Fibroblast of lung (primary cell): Measurements from ENCODE around the gene PPIL4. TPM values are rescaled to one million over a fixed set of nuclear protein-coding genes. Genes with fewer than 3 reads are reported as not detected.

Source experiments
- DNase-seq, 2 donors: peaks; one replicate each; pipeline versions ENCODE4 v3.0.0 to v3.0.0-alpha.2; 2010; ENCODE audit warnings: low read depth in 2 of 2
- H2AFZ ChIP-seq: 2 replicates; pipeline ENCODE4 v1.5.1; 2012; ENCODE audit warnings: low read length, control low read depth, inconsistent platforms
- H3K27ac ChIP-seq: 2 replicates; pipeline ENCODE4 v1.5.1; 2011; ENCODE audit warnings: low read length, control low read depth; ENCODE audit not compliant: insufficient read depth
- H3K27me3 ChIP-seq: 2 replicates; pipeline ENCODE4 v1.5.1; 2011; ENCODE audit warnings: mild to moderate bottlenecking, low read length; ENCODE audit not compliant: control insufficient read depth, insufficient read depth
- H3K36me3 ChIP-seq: 2 replicates; pipeline ENCODE4 v1.5.1; 2011; ENCODE audit warnings: low read length; ENCODE audit not compliant: control insufficient read depth, insufficient read depth
- H3K4me1 ChIP-seq: 2 replicates; pipeline ENCODE4 v1.5.1; 2011; ENCODE audit warnings: low read length; ENCODE audit not compliant: control insufficient read depth, insufficient read depth; ENCODE audit errors: extremely low read depth
- H3K4me2 ChIP-seq: 2 replicates; pipeline ENCODE4 v1.5.1; 2011; ENCODE audit warnings: low read length, control low read depth; ENCODE audit not compliant: insufficient read depth; ENCODE audit errors: extremely low read depth
- H3K4me3 ChIP-seq, 4 experiments: fragments of 200-600 bp in 1 of 4; sonication (generic) in 1 of 4; replicated peaks in 1 of 4; 2 replicates each; pipeline ENCODE4 v1.5.1; 2011 to 2016; ENCODE audit warnings: low read length in 4 of 4, low read depth in 3 of 4, mild to moderate bottlenecking in 3 of 4, control low read depth in 2 of 4, inconsistent platforms in 1 of 4, mixed read lengths in 1 of 4; ENCODE audit not compliant: insufficient read depth in 1 of 4; ENCODE audit errors: control extremely low read depth in 1 of 4
- H3K79me2 ChIP-seq: 2 replicates; pipeline ENCODE4 v1.5.1; 2012; ENCODE audit warnings: mild to moderate bottlenecking, low read length, inconsistent platforms; ENCODE audit not compliant: control insufficient read depth, insufficient read depth
- H3K9ac ChIP-seq: 2 replicates; pipeline ENCODE4 v1.5.1; 2011; ENCODE audit warnings: mild to moderate bottlenecking, low read length, control low read depth; ENCODE audit not compliant: insufficient read depth
- H3K9me3 ChIP-seq: 2 replicates; pipeline ENCODE4 v1.5.1; 2012; ENCODE audit warnings: low read depth, low read length; ENCODE audit not compliant: control insufficient read depth, insufficient read depth
- H4K20me1 ChIP-seq: 2 replicates; pipeline ENCODE4 v1.5.1; 2011; ENCODE audit warnings: low read length; ENCODE audit not compliant: control insufficient read depth, insufficient read depth; ENCODE audit errors: extremely low read depth
- EZH2 ChIP-seq: IDR thresholded peaks from 2 replicates; pipeline ENCODE4 v1.5.1; 2012; ENCODE audit warnings: low read length, control low read depth, mild to moderate bottlenecking; ENCODE audit errors: missing control alignments
- polyA plus RNA-seq, 2 donors: library from polyadenylated mRNA; depleted of rRNA in 1 of 2; stranded (reverse) in 1 of 2; unstranded in 1 of 2; fragments of >200 nt; gene quantifications; 2 replicates each; pipeline ENCODE4 v1.2.1, GENCODE V29; 2011 to 2012; ENCODE audit warnings: missing spikeins in 1 of 2
- total RNA-seq: library from RNA; depleted of rRNA; stranded (reverse); fragments of >200 nt; gene quantifications from 2 replicates; pipeline ENCODE4 v1.2.1, GENCODE V29; 2014
- TF ChIP-seq, protein P1 (sequence below), 2 donors: IDR thresholded peaks in 1 of 2; conservative IDR thresholded peaks in 1 of 2; 1 replicate in 1 of 2; 2 replicates in 1 of 2; pipeline ENCODE4 v1.5.1; 2011 to 2012; ENCODE audit warnings: low read length in 2 of 2, control low read depth in 1 of 2, inconsistent platforms in 1 of 2, low read depth in 1 of 2, mild to moderate bottlenecking in 1 of 2

Gene PPIL4
- total and polyA plus RNA-seq, 2 donors (not counting 1 experiment from before 2014, with no cell fraction given), result 15.9 to 37.5 TPM

DNA sequence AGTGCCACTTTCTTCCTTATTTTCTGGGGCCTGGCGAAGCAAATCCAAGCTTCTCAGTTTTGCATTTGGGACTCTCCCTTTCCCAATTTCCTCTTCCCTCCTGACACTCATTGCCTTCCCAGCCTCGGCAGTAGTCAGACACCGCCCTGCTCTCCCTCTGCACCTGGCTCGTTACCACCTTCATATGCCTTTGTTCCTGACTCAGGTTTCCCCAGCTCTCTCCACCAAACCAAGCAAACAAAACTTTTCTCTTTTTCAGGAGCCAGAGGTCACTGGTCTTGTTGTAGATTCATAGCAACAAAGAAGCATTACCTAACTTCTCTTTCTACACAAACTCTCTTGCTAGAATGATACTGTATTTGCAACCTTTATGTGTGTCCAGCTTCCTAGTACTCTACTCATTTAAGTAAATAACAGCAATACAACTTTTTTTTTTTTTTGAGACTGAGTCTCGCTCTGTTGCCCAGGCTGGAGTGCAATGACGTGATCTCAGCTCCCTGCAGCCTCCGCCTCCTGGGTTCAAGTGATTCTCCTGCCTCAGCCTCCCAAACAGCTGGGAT lies 52.0 kb downstream of the PPIL4 start:
- H3K27ac ChIP-seq, result no peak overlapping the region
- DNase-seq, result no peak
- no peaks in the 10 kb centered on the region for H3K36me3 ChIP-seq
- H3K4me3 ChIP-seq, result no peak overlapping the region
- no peaks in the 10 kb centered on the region for H4K20me1 ChIP-seq
- no peak overlapping the region for H2AFZ ChIP-seq
- H3K4me2 ChIP-seq, result no peak overlapping the region
- no peaks in the 10 kb centered on the region for H3K79me2 ChIP-seq
- no peaks in the 10 kb centered on the region for H3K9me3 ChIP-seq
- no peak overlapping the region for H3K9ac ChIP-seq
- peaks cover under 1% of the 10 kb centered on the region for H3K4me1 ChIP-seq
- H3K27me3 ChIP-seq, result no peaks in the 10 kb centered on the region
- TF ChIP-seq, protein P1, sequence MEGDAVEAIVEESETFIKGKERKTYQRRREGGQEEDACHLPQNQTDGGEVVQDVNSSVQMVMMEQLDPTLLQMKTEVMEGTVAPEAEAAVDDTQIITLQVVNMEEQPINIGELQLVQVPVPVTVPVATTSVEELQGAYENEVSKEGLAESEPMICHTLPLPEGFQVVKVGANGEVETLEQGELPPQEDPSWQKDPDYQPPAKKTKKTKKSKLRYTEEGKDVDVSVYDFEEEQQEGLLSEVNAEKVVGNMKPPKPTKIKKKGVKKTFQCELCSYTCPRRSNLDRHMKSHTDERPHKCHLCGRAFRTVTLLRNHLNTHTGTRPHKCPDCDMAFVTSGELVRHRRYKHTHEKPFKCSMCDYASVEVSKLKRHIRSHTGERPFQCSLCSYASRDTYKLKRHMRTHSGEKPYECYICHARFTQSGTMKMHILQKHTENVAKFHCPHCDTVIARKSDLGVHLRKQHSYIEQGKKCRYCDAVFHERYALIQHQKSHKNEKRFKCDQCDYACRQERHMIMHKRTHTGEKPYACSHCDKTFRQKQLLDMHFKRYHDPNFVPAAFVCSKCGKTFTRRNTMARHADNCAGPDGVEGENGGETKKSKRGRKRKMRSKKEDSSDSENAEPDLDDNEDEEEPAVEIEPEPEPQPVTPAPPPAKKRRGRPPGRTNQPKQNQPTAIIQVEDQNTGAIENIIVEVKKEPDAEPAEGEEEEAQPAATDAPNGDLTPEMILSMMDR (conservative IDR thresholded peaks at IDR 0.05 in 1 of 2, IDR thresholded peaks at IDR 0.05 in 1 of 2; ENCODE audit: low read depth in 1 of 2, low read length in 2 of 2), result no peak
- TF ChIP-seq EZH2, result no peak

DNA sequence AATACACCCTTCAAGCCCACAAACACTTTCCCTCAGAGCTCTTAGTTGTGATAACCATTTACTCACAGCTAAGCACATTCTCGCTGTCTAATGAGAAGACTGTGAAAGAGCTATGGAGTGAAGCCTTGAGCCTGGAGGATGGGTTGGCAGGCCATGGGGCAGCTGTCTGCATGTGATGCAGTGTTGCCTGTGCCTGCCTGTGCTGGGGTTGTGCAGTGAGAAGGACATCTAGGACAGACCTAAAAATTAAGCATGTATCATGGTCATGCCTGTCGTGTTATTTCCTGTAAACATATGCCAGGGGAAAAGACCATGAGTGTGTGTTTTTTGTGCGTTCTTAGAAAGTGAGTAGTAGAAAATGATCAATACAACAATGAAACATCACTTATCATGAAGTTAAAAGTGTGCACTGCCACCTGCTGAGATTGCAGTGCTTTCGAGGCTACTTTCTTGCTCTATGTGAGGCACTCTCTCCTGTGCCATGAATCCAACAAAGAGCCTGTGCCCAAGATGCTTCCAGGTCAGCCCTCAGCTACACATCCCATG lies 53.0 kb downstream of the PPIL4 start:
- Histone ChIP-seq H3K4me3 (no peak overlapping the region), H3K27me3 (no peaks in the 10 kb centered on the region), H3K79me2 (no peaks in the 10 kb centered on the region), H3K4me1 (no peaks in the 10 kb centered on the region), H3K4me2 (no peak overlapping the region), H3K36me3 (no peaks in the 10 kb centered on the region), H4K20me1 (no peaks in the 10 kb centered on the region), H3K27ac (no peak overlapping the region), H2AFZ (no peak overlapping the region), H3K9ac (no peak overlapping the region), H3K9me3 (no peaks in the 10 kb centered on the region)
- no peak for TF ChIP-seq EZH2
- TF ChIP-seq, protein P1 (conservative IDR thresholded peaks at IDR 0.05 in 1 of 2, IDR thresholded peaks at IDR 0.05 in 1 of 2; ENCODE audit: low read depth in 1 of 2, low read length in 2 of 2), result no peak
- DNase-seq, result no peak

DNA sequence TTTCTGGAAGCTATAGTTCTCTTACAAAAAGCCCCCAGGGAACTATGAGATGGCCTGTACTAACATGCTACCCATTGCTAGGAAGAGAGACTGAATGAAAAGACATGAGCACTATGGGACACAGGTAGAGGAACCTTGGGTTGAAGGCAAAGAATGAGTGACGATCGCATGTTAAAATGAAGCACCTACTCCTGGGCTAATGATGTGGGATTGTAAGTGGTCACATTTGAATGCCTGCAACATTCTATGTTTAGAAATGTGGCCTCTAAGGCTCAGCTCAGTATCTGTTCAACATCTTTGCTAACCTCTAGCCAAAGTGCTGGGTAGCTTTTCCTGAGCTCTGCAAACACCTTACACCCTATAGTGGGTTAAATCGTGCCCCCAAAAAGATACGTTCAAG lies 55.9 kb downstream of the PPIL4 start:
- Histone ChIP-seq H3K9me3 (no peaks in the 10 kb centered on the region), H3K79me2 (no peaks in the 10 kb centered on the region), H3K27ac (no peak overlapping the region), H3K27me3 (no peaks in the 10 kb centered on the region), H4K20me1 (no peaks in the 10 kb centered on the region), H3K9ac (no peak overlapping the region), H3K4me2 (no peak overlapping the region), H3K4me1 (no peaks in the 10 kb centered on the region), H3K36me3 (no peaks in the 10 kb centered on the region), H3K4me3 (no peak overlapping the region), H2AFZ (no peak overlapping the region)
- DNase-seq, result no peak
- TF ChIP-seq EZH2, result no peak
- TF ChIP-seq, protein P1 (conservative IDR thresholded peaks at IDR 0.05 in 1 of 2, IDR thresholded peaks at IDR 0.05 in 1 of 2; ENCODE audit: low read depth in 1 of 2, low read length in 2 of 2), result no peak
